GM23338 (cell line): ENCODE results near the gene TMEM204. TPM values are rescaled to one million over a fixed set of nuclear protein-coding genes. Genes with fewer than 3 reads are reported as not detected.

ENCODE experiments used
- ATAC-seq: fragments of 200-7000 bp; cut with Tn5 transposase; 3 replicates; pipeline ENCODE4 v1.9.1; 2020
- DNase-seq: peaks from one replicate; pipeline ENCODE4 v3.0.0-alpha.2; 2015; ENCODE audit warnings: low spot score
- H2AFZ ChIP-seq: fragments of 200-600 bp; sonication (generic); 2 replicates; pipeline ENCODE4 v1.8.0; 2016; ENCODE audit warnings: antibody characterized with exemption, mild to moderate bottlenecking, moderate library complexity
- H3F3A ChIP-seq: fragments of 200-600 bp; sonication (generic); replicated peaks from 2 replicates; pipeline ENCODE4 v1.8.0; 2017; ENCODE audit warnings: antibody characterized with exemption, mixed run types, low read depth
- H3K27ac ChIP-seq: fragments of 200-600 bp; sonication (generic); 2 replicates; pipeline ENCODE4 v1.6.1; 2016; ENCODE audit warnings: low read depth
- H3K27me3 ChIP-seq: fragments of 200-600 bp; sonication (generic); 2 replicates; pipeline ENCODE4 v1.8.0; 2016; ENCODE audit warnings: mild to moderate bottlenecking, mixed run types, moderate library complexity; ENCODE audit not compliant: insufficient read depth
- H3K36me3 ChIP-seq: fragments of 200-600 bp; sonication (generic); 2 replicates; pipeline ENCODE4 v1.8.0; 2016; ENCODE audit warnings: mild to moderate bottlenecking; ENCODE audit not compliant: insufficient read depth
- H3K4me1 ChIP-seq: fragments of 200-600 bp; sonication (generic); 2 replicates; pipeline ENCODE4 v1.8.0; 2016; ENCODE audit warnings: mild to moderate bottlenecking, moderate library complexity; ENCODE audit not compliant: insufficient read depth
- H3K4me2 ChIP-seq: fragments of 200-600 bp; sonication (generic); 2 replicates; pipeline ENCODE4 v1.7.1; 2017; ENCODE audit warnings: mixed run types
- H3K4me3 ChIP-seq: fragments of 200-600 bp; sonication (generic); 2 replicates; pipeline ENCODE4 v1.6.1; 2016; ENCODE audit warnings: mixed run types
- H3K79me2 ChIP-seq: fragments of 200-600 bp; sonication (generic); replicated peaks from 2 replicates; pipeline ENCODE4 v1.8.0; 2017; ENCODE audit warnings: mild to moderate bottlenecking; ENCODE audit not compliant: insufficient read depth
- H3K9me2 ChIP-seq: fragments of 200-600 bp; sonication (generic); 2 replicates; pipeline ENCODE4 v1.8.0; 2017; ENCODE audit not compliant: insufficient read depth
- H4K20me1 ChIP-seq: fragments of 200-600 bp; sonication (generic); replicated peaks from 2 replicates; pipeline ENCODE4 v1.8.0; 2017; ENCODE audit warnings: mild to moderate bottlenecking; ENCODE audit not compliant: insufficient read depth
- H3K27ac Mint-ChIP-seq: 2 replicates; pipeline ENCODE4 v1.8.0; 2020; ENCODE audit warnings: inconsistent platforms, mild to moderate bottlenecking, moderate library complexity, mixed read lengths
- H3K27me3 Mint-ChIP-seq: 3 replicates; pipeline ENCODE4 v1.8.0; 2022; ENCODE audit warnings: low read depth, mild to moderate bottlenecking, moderate library complexity, mixed read lengths, inconsistent platforms; ENCODE audit not compliant: insufficient read depth, poor library complexity
- H3K36me3 Mint-ChIP-seq: 3 replicates; pipeline ENCODE4 v1.8.0; 2021; ENCODE audit warnings: low read depth, mild to moderate bottlenecking, inconsistent platforms, moderate library complexity, mixed read lengths
- H3K4me1 Mint-ChIP-seq: 3 replicates; pipeline ENCODE4 v1.8.0; 2020; ENCODE audit warnings: mild to moderate bottlenecking, inconsistent platforms, mixed read lengths
- H3K4me3 Mint-ChIP-seq: 3 replicates; pipeline ENCODE4 v1.8.0; 2021; ENCODE audit warnings: moderate library complexity, mild to moderate bottlenecking, inconsistent platforms, mixed read lengths
- H3K9me3 Mint-ChIP-seq: 3 replicates; pipeline ENCODE4 v1.8.0; 2020; ENCODE audit warnings: moderate library complexity, mild to moderate bottlenecking, inconsistent platforms, mixed read lengths
- CREB1 ChIP-seq: fragments of 250-450 bp; sonication (Bioruptor Pico); IDR thresholded peaks from 2 replicates; pipeline ENCODE4 v1.5.0; 2020; ENCODE audit warnings: low read depth, mild to moderate bottlenecking, moderate library complexity
- CTCF ChIP-seq, 2 experiments: fragments of 200-600 bp in 1 of 2; sonication (generic) in 1 of 2; conservative IDR thresholded peaks; 2 replicates each; pipeline versions ENCODE4 v1.5.1 to v1.6.1; 2016 to 2017; ENCODE audit warnings: antibody characterized with exemption in 2 of 2, low read depth in 2 of 2, mild to moderate bottlenecking in 2 of 2, moderate library complexity in 1 of 2
- ETS1 ChIP-seq: IDR thresholded peaks from 2 replicates; pipeline ENCODE4 v1.6.1; 2016; ENCODE audit warnings: antibody characterized with exemption
- EZH2 ChIP-seq: fragments of 200-600 bp; sonication (generic); IDR thresholded peaks from one replicate; pipeline ENCODE4 v1.8.0; 2017; ENCODE audit warnings: antibody characterized with exemption, mild to moderate bottlenecking, low read depth; ENCODE audit not compliant: unreplicated experiment
- NANOG ChIP-seq: IDR thresholded peaks from 2 replicates; pipeline ENCODE4 v1.6.1; 2016; ENCODE audit warnings: antibody characterized with exemption, borderline replicate concordance
- REST ChIP-seq: IDR thresholded peaks from one replicate; pipeline ENCODE4 v1.6.1; 2018; ENCODE audit warnings: antibody characterized with exemption; ENCODE audit not compliant: unreplicated experiment
- STAT1 ChIP-seq: IDR thresholded peaks from one replicate; pipeline ENCODE4 v1.6.1; 2016; ENCODE audit warnings: antibody characterized with exemption; ENCODE audit not compliant: unreplicated experiment
- ZNF114 ChIP-seq: fragments of 250-450 bp; sonication (Bioruptor Pico); IDR thresholded peaks from 2 replicates; pipeline ENCODE4 v1.5.0; 2020; ENCODE audit warnings: mild to moderate bottlenecking, moderate library complexity
- ZNF331 ChIP-seq: fragments of 250-450 bp; sonication (Bioruptor Pico); IDR thresholded peaks from 2 replicates; pipeline ENCODE4 v1.5.0; 2020; ENCODE audit warnings: low read depth, mild to moderate bottlenecking, moderate library complexity
- polyA plus RNA-seq: library from polyadenylated mRNA; unstranded; fragments of >200 nt; fragmentation: Nextera tagmentation; extraction: Ambion mirVana; gene quantifications from 2 replicates; pipeline ENCODE4 v1.2.1, GENCODE V29; 2016
- total RNA-seq: library from RNA; depleted of rRNA; stranded (reverse); fragments of >200 nt; shearing (Covaris generic); gene quantifications from 2 replicates; pipeline ENCODE4 v1.2.3, GENCODE V29; 2014

The TMEM204 gene
- total and polyA plus RNA-seq, 2 experiments from 2014 or later: 0.14 to 0.21 TPM

- no peaks in the 10 kb centered on the region for H3K4me1 Mint-ChIP-seq
- H3K79me2 ChIP-seq: no peaks in the 10 kb centered on the region
- no peak for ATAC-seq
- H3K9me3 Mint-ChIP-seq: no peaks in the 10 kb centered on the region
- H3K36me3 ChIP-seq: peaks cover 12% of the 10 kb centered on the region
- DNase-seq: no peak
- no peaks in the 10 kb centered on the region for H3F3A ChIP-seq
- no peak overlapping the region for H3K27ac Mint-ChIP-seq
- no peak overlapping the region for H2AFZ ChIP-seq
- no peaks in the 10 kb centered on the region for H3K9me2 ChIP-seq
- peaks cover 37% of the 10 kb centered on the region for H3K36me3 Mint-ChIP-seq
- H3K4me3 ChIP-seq: no peak overlapping the region
- H3K27me3 ChIP-seq: no peaks in the 10 kb centered on the region
- 0 out of 2 replicates have a peak, but pooled peaks cover 4% of the 10 kb centered on the region for H4K20me1 ChIP-seq
- peaks cover 5% of the 10 kb centered on the region for H3K27me3 Mint-ChIP-seq
- TF ChIP-seq ZNF331 (CRISPR knock-in tag): no peak
- TF ChIP-seq NANOG: no peak
- no peak for TF ChIP-seq ETS1
- no peak for TF ChIP-seq CREB1 (CRISPR knock-in tag)
- TF ChIP-seq CTCF (conservative IDR thresholded peaks at IDR 0.05; ENCODE audit: low read depth in 2 of 2): no peak
- no peak for TF ChIP-seq REST
- TF ChIP-seq STAT1: no peak
- no peak for TF ChIP-seq EZH2
- TF ChIP-seq ZNF114 (CRISPR knock-in tag): no peak
- H3K4me2 ChIP-seq: no peak overlapping the region
- H3K4me1 ChIP-seq: no peaks in the 10 kb centered on the region
- H3K4me3 Mint-ChIP-seq: no peak overlapping the region
- H3K27ac ChIP-seq: no peak overlapping the region
Measured at GRCh38 chr16:1501630-1502029, 31.8 kb upstream of the TMEM204 start.
